Heart left ventricle (tissue), 16 donors: ENCODE data around the gene CLSTN2. TPM values are rescaled to one million over a fixed set of nuclear protein-coding genes. Genes with fewer than 3 reads are reported as not detected.

Experiments used
- ATAC-seq, 4 donors: fragments of 200-7000 bp; cut with Tn5 transposase; one replicate each; pipeline ENCODE4 v1.9.1; 2020 to 2022; ENCODE audit warnings: moderate library complexity in 4 of 4, mild to moderate bottlenecking in 3 of 4, moderate number of reproducible peaks in 1 of 4
- DNase-seq, 5 donors: peaks; one replicate each; pipeline ENCODE4 v3.0.0-alpha.2; 2020
- H3K27ac ChIP-seq, 12 donors: fragments of 200-600 bp; sonication (generic) in 4 of 12; one replicate each; pipeline versions ENCODE4 v1.5.0 to v1.8.0; 2016 to 2022; ENCODE audit warnings: mild to moderate bottlenecking in 2 of 12
- H3K27me3 ChIP-seq, 9 donors: fragments of 200-600 bp; sonication (generic) in 2 of 9; one replicate each; pipeline versions ENCODE4 v1.5.1 to v1.8.0; 2016 to 2022; ENCODE audit warnings: mild to moderate bottlenecking in 3 of 9
- H3K36me3 ChIP-seq, 9 donors: fragments of 200-600 bp; sonication (generic) in 2 of 9; one replicate each; pipeline versions ENCODE4 v1.5.0 to v1.8.0; 2018 to 2022; ENCODE audit warnings: mild to moderate bottlenecking in 2 of 9
- H3K4me1 ChIP-seq, 12 donors: fragments of 200-600 bp; sonication (generic) in 4 of 12; one replicate each; pipeline versions ENCODE4 v1.5.0 to v1.8.0; 2016 to 2022; ENCODE audit warnings: mild to moderate bottlenecking in 3 of 12
- H3K4me3 ChIP-seq, 12 donors: fragments of 200-600 bp; sonication (generic) in 4 of 12; one replicate each; pipeline versions ENCODE4 v1.5.0 to v1.8.0; 2017 to 2022; ENCODE audit warnings: mild to moderate bottlenecking in 9 of 12, moderate library complexity in 4 of 12
- H3K9me3 ChIP-seq, 12 donors: fragments of 200-600 bp; sonication (generic) in 4 of 12; one replicate each; pipeline versions ENCODE4 v1.5.0 to v1.8.0; 2016 to 2022; ENCODE audit warnings: mild to moderate bottlenecking in 1 of 12
- CTCF ChIP-seq, 12 donors: fragments of 200-600 bp; sonication (generic) in 4 of 12; IDR thresholded peaks; one replicate each; pipeline versions ENCODE4 v1.5.0 to v1.8.0; 2018 to 2022; ENCODE audit warnings: antibody characterized with exemption in 12 of 12, mild to moderate bottlenecking in 5 of 12
- POLR2A ChIP-seq, 2 donors: fragments of 450-650 bp; IDR thresholded peaks; one replicate each; pipeline ENCODE4 v1.6.1; 2017; ENCODE audit warnings: antibody characterized with exemption in 2 of 2, mild to moderate bottlenecking in 2 of 2, moderate library complexity in 2 of 2
- WGBS, 4 donors: extraction: QIAGEN DNeasy Blood & Tissue Kit in 2 of 4; methylation state at CpG; one replicate each; pipeline versions ENCODE4 v1.1.5 to v1.1.7; 2013 to 2018; 5-methylcytosine and 5-hydroxymethylcytosine counted together
- intact Hi-C, 10 donors: fragments of 100-400 bp; cut with DNase I; formaldehyde crosslinking; loops; one replicate each; pipeline versions ENCODE4 v1.11.1 to v1.14.2; 2022
- polyA plus RNA-seq, 2 donors: library from polyadenylated mRNA; stranded (reverse); fragments of 200-250 nt; gene quantifications; one replicate each; pipeline ENCODE4 v1.2.3, GENCODE V29; 2013
- total RNA-seq, 9 donors: library from RNA; depleted of rRNA in 2 of 9; stranded (reverse); fragments of >200 nt in 2 of 9; fragmentation: NEBNext Ultra II Directional in 3 of 9; extraction: Animal tissue kit (Norgen Biotek cat#: 25700) in 3 of 9; gene quantifications; one replicate each; pipeline versions ENCODE4 v1.1.0 to v1.2.4, GENCODE V29; 2016 to 2023
- donor health status: ischemic (EF 13 %, LVEDD 7.1; RV severe dilation, severe dysfunction).
- donor health status: healthy with polysubstance abuse.
- donor health status: DM: no; HTN: yes; CAD: no.
- donor health status: DM: no; HTN: no; CAD: no.
- donor health status: ischemic (EF 25% LVEDD 6.9; RV normal size, moderate dysfunction).
- donor health status: ischemic (EF 25% LVEDD 5.7; RV mildly dilated, moderate dysfunction).
- donor health status: healthy.
- donor health status: DM: yes; HTN: yes; CAD: no.
- donor health status: ischemic (EF 35%, LVEDD 5.7; RV mildly dilated, moderate dysfunction).
- donor health status: nonischemic (EF 11% LVEDD 7.7; RV severe dilation, severe dysfunction).
- donor health status: DM: yes; HTN: yes; CAD: no.
- donor health status: PGD.
- donor health status: ischemic (EF 29% LVEDD 5.4; RV normal size, mild dysfunction).
- donor health status: nonischemic (EF 23%, LVEDD 6.1; RV moderate dilation, normal function).

CLSTN2 gene
- total and polyA plus RNA-seq, 11 donors = 0.69 to 7.6 (median 3.9) TPM

DNA sequence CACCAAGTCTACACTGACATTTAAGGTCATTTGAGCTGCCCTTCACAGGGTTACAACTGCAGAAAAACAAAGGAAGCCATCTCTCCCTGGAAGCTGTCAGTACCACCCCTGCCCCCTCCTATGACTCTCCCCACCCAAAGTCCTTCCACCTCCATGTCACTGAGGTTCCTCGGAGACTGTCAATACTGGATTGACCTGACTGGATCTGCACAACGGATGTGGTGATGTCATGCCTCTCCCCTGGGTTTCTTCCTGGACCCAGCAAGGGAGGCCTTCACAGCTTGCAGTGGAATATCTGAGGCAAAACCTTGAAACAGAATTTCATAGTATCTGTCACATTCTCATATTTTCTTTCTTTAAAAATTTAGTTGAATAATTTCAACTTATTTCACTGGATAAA lies 153.5 kb downstream of the CLSTN2 start:
- WGBS, 4 donors = 62 to 83% (median 66%) methylated on average over 2 of the region's 2 CpGs
- DNase-seq = no peak
- H3K9me3 ChIP-seq = peaks cover 0 to 19% (median 0%) of the 10 kb centered on the region in 12 donors
- intact Hi-C loops = no loop called here
- H3K27ac ChIP-seq = no peak overlapping the region
- no peaks in the 10 kb centered on the region for H3K36me3 ChIP-seq
- no peak for ATAC-seq
- peaks cover 0 to 1% (median 0%) of the 10 kb centered on the region in 9 donors for H3K27me3 ChIP-seq
- TF ChIP-seq POLR2A (IDR thresholded peaks at IDR 0.05) (no peak), CTCF (IDR thresholded peaks at IDR 0.05) (no peak)
- no peak overlapping the region for H3K4me3 ChIP-seq
- H3K4me1 ChIP-seq = peaks cover 0 to 9% (median 2%) of the 10 kb centered on the region in 12 donors

- no peaks in the 10 kb centered on the region for H3K36me3 ChIP-seq
- peaks cover 0 to 18% (median 7%) of the 10 kb centered on the region in 12 donors for H3K4me1 ChIP-seq
- no peak for TF ChIP-seq POLR2A (IDR thresholded peaks at IDR 0.05)
- no peak for TF ChIP-seq CTCF (IDR thresholded peaks at IDR 0.05)
- no peak for DNase-seq
- no peak overlapping the region for H3K27ac ChIP-seq
- intact Hi-C loops = loop anchor here in 1 of 10 donors (5.0 kb wide), 1 partner anchor 322 kb away; no protein-coding TSS in a partner anchor
- no peak overlapping the region for H3K4me3 ChIP-seq
- 87 to 98% (median 90%) methylated on average over 2 of the region's 2 CpGs for whole genome bisulfite sequencing, 4 donors
- H3K27me3 ChIP-seq = no peaks in the 10 kb centered on the region
- no peak for ATAC-seq
- H3K9me3 ChIP-seq = peaks cover 0 to 19% (median 0%) of the 10 kb centered on the region in 12 donors
These were observed 154.6 kb downstream of the CLSTN2 start for GRCh38 chr3:140089403-140090072.

DNA sequence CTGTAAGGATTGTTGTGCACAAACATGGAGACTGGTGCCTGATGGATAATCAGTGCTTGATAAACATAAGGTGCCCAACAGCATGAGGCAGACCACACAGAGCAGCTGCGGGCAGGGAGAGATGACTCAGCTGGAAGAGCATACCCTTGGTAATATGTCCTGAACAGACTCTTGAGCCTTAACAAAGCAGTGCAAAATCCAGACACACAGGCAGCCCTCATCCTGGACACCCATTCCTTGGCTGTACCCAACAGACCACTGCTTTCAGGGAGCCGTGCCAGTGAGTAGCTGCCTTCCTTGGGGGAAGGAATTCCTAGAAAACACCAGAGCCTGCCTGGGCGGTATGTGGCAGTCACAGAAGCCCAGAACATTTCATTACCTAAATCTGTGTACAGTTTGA lies 156.2 kb downstream of the CLSTN2 start:
- Histone ChIP-seq H3K27ac (no peak overlapping the region), H3K27me3 (no peaks in the 10 kb centered on the region)
- WGBS, 4 donors = 46 to 73% (median 63%) methylated on average over 3 of the region's 3 CpGs

More for the DNA sequence above, 156.2 kb downstream of the CLSTN2 start:
- TF ChIP-seq CTCF (IDR thresholded peaks at IDR 0.05) (no peak), POLR2A (IDR thresholded peaks at IDR 0.05) (no peak)
- peak in 1 of 4 donors; percentile 21 for ATAC-seq
- H3K4me3 ChIP-seq = no peak overlapping the region
- no peak for DNase-seq
- H3K4me1 ChIP-seq = peaks cover 0 to 20% (median 8%) of the 10 kb centered on the region in 12 donors
- H3K36me3 ChIP-seq = no peaks in the 10 kb centered on the region
- H3K9me3 ChIP-seq = peaks cover 0 to 19% (median 0%) of the 10 kb centered on the region in 12 donors
- intact Hi-C loops = loop anchor here in 1 of 10 donors (5.0 kb wide), 1 partner anchor 324 kb away; no protein-coding TSS in a partner anchor
